ENCODE results near the gene CRELD2.

- TF ChIP-seq REST (IDR thresholded peaks at IDR 0.05; ENCODE audit: unreplicated experiment) (no peak), CTCF (conservative IDR thresholded peaks at IDR 0.05; ENCODE audit: low read depth in 2 of 2) (no peak), CREB1 (CRISPR knock-in tag; IDR thresholded peaks at IDR 0.05; ENCODE audit: low read depth) (no peak), EZH2phosphoT487 (IDR thresholded peaks at IDR 0.05; ENCODE audit: unreplicated experiment) (no peak), EZH2 (IDR thresholded peaks at IDR 0.05; ENCODE audit: low read depth, unreplicated experiment) (no peak), POLR2AphosphoS5 (IDR thresholded peaks at IDR 0.05; ENCODE audit: low read depth) (no peak), JUNB (IDR thresholded peaks at IDR 0.05; ENCODE audit: unreplicated experiment) (no peak), ZNF114 (CRISPR knock-in tag; IDR thresholded peaks at IDR 0.05) (no peak)
- TF ChIP-seq, protein P1, sequence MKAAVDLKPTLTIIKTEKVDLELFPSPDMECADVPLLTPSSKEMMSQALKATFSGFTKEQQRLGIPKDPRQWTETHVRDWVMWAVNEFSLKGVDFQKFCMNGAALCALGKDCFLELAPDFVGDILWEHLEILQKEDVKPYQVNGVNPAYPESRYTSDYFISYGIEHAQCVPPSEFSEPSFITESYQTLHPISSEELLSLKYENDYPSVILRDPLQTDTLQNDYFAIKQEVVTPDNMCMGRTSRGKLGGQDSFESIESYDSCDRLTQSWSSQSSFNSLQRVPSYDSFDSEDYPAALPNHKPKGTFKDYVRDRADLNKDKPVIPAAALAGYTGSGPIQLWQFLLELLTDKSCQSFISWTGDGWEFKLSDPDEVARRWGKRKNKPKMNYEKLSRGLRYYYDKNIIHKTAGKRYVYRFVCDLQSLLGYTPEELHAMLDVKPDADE (IDR thresholded peaks at IDR 0.05) = no peak
These were observed 10.6 kb upstream of the CRELD2 start for GRCh38 chr22:49907807-49908206.

Data from GM23338 (cell line).